Loucy (cell line): ENCODE results near the gene LSM8.
"Not testable (repeated sequence)": the region's sequence is repeated elsewhere in the genome, so short reads cannot be mapped to it uniquely, and the experiment has no call there.

Experiments
- H2AFZ ChIP-seq: fragments of 200-600 bp; sonication (generic); 2 replicates; pipeline ENCODE4 v1.6.0; 2016; ENCODE audit warnings: antibody characterized with exemption, mild to moderate bottlenecking, low read length, moderate library complexity
- H3F3A ChIP-seq: fragments of 200-600 bp; 2 replicates; pipeline ENCODE4 v1.6.0; 2016; ENCODE audit warnings: antibody characterized with exemption, low read depth, mild to moderate bottlenecking
- H3K27me3 ChIP-seq: fragments of 200-600 bp; sonication (generic); 2 replicates; pipeline ENCODE4 v1.6.1; 2014; ENCODE audit warnings: low read length, mild to moderate bottlenecking; ENCODE audit not compliant: insufficient read depth, poor library complexity, severe bottlenecking
- H3K36me3 ChIP-seq: fragments of 200-600 bp; sonication (generic); 2 replicates; pipeline ENCODE4 v1.6.1; 2016; ENCODE audit warnings: low read length; ENCODE audit not compliant: insufficient read depth
- H3K4me1 ChIP-seq: fragments of 200-600 bp; sonication (generic); 2 replicates; pipeline ENCODE4 v1.5.1; 2014; ENCODE audit warnings: low read length, mild to moderate bottlenecking; ENCODE audit not compliant: insufficient read depth, poor library complexity, severe bottlenecking
- H3K4me2 ChIP-seq: fragments of 200-600 bp; sonication (generic); 2 replicates; pipeline ENCODE4 v1.6.0; 2014; ENCODE audit warnings: antibody characterized with exemption, low read length, low read depth, mild to moderate bottlenecking; ENCODE audit not compliant: poor library complexity, severe bottlenecking
- H3K4me3 ChIP-seq: fragments of 200-600 bp; sonication (generic); 2 replicates; pipeline ENCODE4 v1.5.1; 2014; ENCODE audit warnings: low read length, mild to moderate bottlenecking, mixed read lengths; ENCODE audit not compliant: poor library complexity, severe bottlenecking
- H3K79me2 ChIP-seq: fragments of 200-600 bp; sonication (generic); 2 replicates; pipeline ENCODE4 v1.6.1; 2014; ENCODE audit warnings: low read length; ENCODE audit not compliant: insufficient read depth
- H3K9ac ChIP-seq: fragments of 200-600 bp; sonication (generic); 2 replicates; pipeline ENCODE4 v1.6.0; 2014; ENCODE audit warnings: mild to moderate bottlenecking, low read depth, low read length, moderate library complexity; ENCODE audit not compliant: poor library complexity, severe bottlenecking
- H3K9me2 ChIP-seq: fragments of 200-600 bp; sonication (generic); replicated peaks from 2 replicates; pipeline ENCODE4 v1.6.1; 2016; ENCODE audit warnings: low read depth, low read length, mixed read lengths
- H3K9me3 ChIP-seq: fragments of 200-600 bp; sonication (generic); 2 replicates; pipeline ENCODE4 v1.6.1; 2014; ENCODE audit warnings: mild to moderate bottlenecking, antibody characterized with exemption, low read length, low read depth; ENCODE audit not compliant: insufficient read depth
- H4K20me1 ChIP-seq: fragments of 200-600 bp; sonication (generic); 2 replicates; pipeline ENCODE4 v1.6.0; 2014; ENCODE audit warnings: antibody characterized with exemption, low read length, mild to moderate bottlenecking; ENCODE audit not compliant: insufficient read depth, poor library complexity, severe bottlenecking
- CTCF ChIP-seq: fragments of 200-600 bp; sonication (generic); conservative IDR thresholded peaks from 2 replicates; pipeline ENCODE4 v1.5.1; 2014; ENCODE audit warnings: mild to moderate bottlenecking, antibody characterized with exemption, low read length
- EZH2phosphoT487 ChIP-seq: fragments of 200-600 bp; IDR thresholded peaks from 2 replicates; pipeline ENCODE4 v1.6.1; 2018; ENCODE audit warnings: antibody characterized with exemption, mild to moderate bottlenecking, moderate library complexity, borderline replicate concordance

LSM8 gene

DNA sequence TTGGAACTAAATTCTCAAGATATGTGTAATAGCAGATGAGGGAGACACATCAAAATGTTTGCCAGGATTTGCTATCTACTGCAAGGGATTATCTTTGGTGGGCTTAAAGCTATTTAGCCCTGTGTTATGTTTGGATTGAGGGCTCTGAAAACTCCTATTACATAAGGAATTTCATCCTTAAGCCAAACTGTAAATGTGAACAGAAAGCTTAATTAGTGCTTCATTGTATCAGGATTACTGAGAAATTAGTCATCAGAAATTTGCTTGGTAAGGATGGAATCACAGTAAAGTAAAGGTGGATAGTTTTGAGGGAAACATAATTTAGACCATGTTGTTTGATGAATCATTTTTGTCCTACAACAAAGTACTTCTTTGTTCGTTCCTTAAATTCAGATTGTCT is 48.9 kb downstream of the LSM8 start:
- Histone ChIP-seq H3K27me3 (no peaks in the 10 kb centered on the region), H2AFZ (no peak overlapping the region)

GRCh38 chr7:118233799-118234198 is 49.8 kb downstream of the LSM8 start:
- Histone ChIP-seq H3K79me2 (no peaks in the 10 kb centered on the region), H3K9me2 (no peaks in the 10 kb centered on the region), H3K9me3 (no peaks in the 10 kb centered on the region), H3K4me1 (peaks cover 5% of the 10 kb centered on the region), H2AFZ (no peak overlapping the region), H3K4me2 (no peak overlapping the region), H4K20me1 (no peaks in the 10 kb centered on the region), H3K4me3 (no peak overlapping the region), H3F3A (no peaks in the 10 kb centered on the region), H3K27me3 (no peaks in the 10 kb centered on the region), H3K36me3 (no peaks in the 10 kb centered on the region), H3K9ac (no peak overlapping the region)
- TF ChIP-seq CTCF (no peak), EZH2phosphoT487 (no peak)

More for the DNA sequence above, 48.9 kb downstream of the LSM8 start:
- Histone ChIP-seq H4K20me1 (no peaks in the 10 kb centered on the region), H3K36me3 (no peaks in the 10 kb centered on the region), H3K4me3 (no peak overlapping the region), H3K4me2 (no peak overlapping the region), H3F3A (no peaks in the 10 kb centered on the region), H3K9me2 (no peaks in the 10 kb centered on the region), H3K9ac (no peak overlapping the region), H3K9me3 (no peaks in the 10 kb centered on the region), H3K79me2 (no peaks in the 10 kb centered on the region), H3K4me1 (peaks cover 5% of the 10 kb centered on the region)
- TF ChIP-seq EZH2phosphoT487 (no peak), CTCF (no peak)

- Histone ChIP-seq H3K4me2 (no peak overlapping the region), H3K9me3 (no peaks in the 10 kb centered on the region), H3K36me3 (no peaks in the 10 kb centered on the region), H3K27me3 (no peaks in the 10 kb centered on the region), H2AFZ (no peak overlapping the region), H3K4me1 (no peaks in the 10 kb centered on the region), H3K9ac (no peak overlapping the region), H3K9me2 (no peaks in the 10 kb centered on the region), H3K4me3 (no peak overlapping the region), H3K79me2 (no peaks in the 10 kb centered on the region), H4K20me1 (no peaks in the 10 kb centered on the region), H3F3A (no peaks in the 10 kb centered on the region)
- TF ChIP-seq EZH2phosphoT487 (no peak), CTCF (no peak)
Observed at GRCh38 chr7:118239014-118239413, 55.0 kb downstream of the LSM8 start.

- not testable (repeated sequence) for H2AFZ ChIP-seq, H3K79me2 ChIP-seq
Observed at GRCh38 chr7:118240320-118240719, 56.4 kb downstream of the LSM8 start.

More at GRCh38 chr7:118240320-118240719, 56.4 kb downstream of the LSM8 start:
- H3K9me2 ChIP-seq, H3F3A ChIP-seq, H3K9ac ChIP-seq, H3K9me3 ChIP-seq, H3K4me3 ChIP-seq, H3K4me1 ChIP-seq, H4K20me1 ChIP-seq, H3K27me3 ChIP-seq, H3K4me2 ChIP-seq, H3K36me3 ChIP-seq: not testable (repeated sequence)
